H9 (cell line): ENCODE results near the gene C3orf49. TPM values are rescaled to one million over a fixed set of nuclear protein-coding genes. Genes with fewer than 3 reads are reported as not detected.

ENCODE experiments used
- DNase-seq: peaks from one replicate; pipeline ENCODE4 v3.0.0-alpha.2; 2017
- H2AFZ ChIP-seq: one replicate; pipeline ENCODE4 v1.6.1; 2013; ENCODE audit warnings: mild to moderate bottlenecking, low read length, control low read depth, moderate library complexity
- H2AK5ac ChIP-seq: 2 replicates; pipeline ENCODE4 v1.6.1; 2013; ENCODE audit warnings: low read length, control low read depth, mixed read lengths; ENCODE audit not compliant: insufficient read length
- H2BK120ac ChIP-seq: one replicate; pipeline ENCODE4 v1.6.1; 2013; ENCODE audit warnings: low read depth, mild to moderate bottlenecking, low read length, control low read depth, inconsistent platforms; ENCODE audit not compliant: poor library complexity, severe bottlenecking
- H2BK12ac ChIP-seq: 2 replicates; pipeline ENCODE4 v1.6.1; 2013; ENCODE audit warnings: low read length, control low read depth, mixed read lengths, low read depth; ENCODE audit not compliant: insufficient read length
- H2BK15ac ChIP-seq: 2 replicates; pipeline ENCODE4 v1.6.1; 2013; ENCODE audit warnings: low read depth, low read length, control low read depth
- H2BK20ac ChIP-seq: one replicate; pipeline ENCODE4 v1.6.1; 2013; ENCODE audit warnings: low read depth, mild to moderate bottlenecking, low read length, control low read depth, inconsistent platforms; ENCODE audit not compliant: poor library complexity, severe bottlenecking
- H2BK5ac ChIP-seq: 2 replicates; pipeline ENCODE4 v1.6.1; 2013; ENCODE audit warnings: low read length, control low read depth, mixed read lengths; ENCODE audit not compliant: insufficient read length
- H3K14ac ChIP-seq: 2 replicates; pipeline ENCODE4 v1.6.1; 2013; ENCODE audit warnings: low read length, control low read depth; ENCODE audit not compliant: insufficient read depth
- H3K18ac ChIP-seq: 2 replicates; pipeline ENCODE4 v1.6.1; 2013; ENCODE audit warnings: low read depth, mild to moderate bottlenecking, mixed read lengths, low read length, control low read depth; ENCODE audit not compliant: insufficient read length
- H3K23ac ChIP-seq: 2 replicates; pipeline ENCODE4 v1.6.1; 2013; ENCODE audit warnings: low read length, control low read depth, mixed read lengths, low read depth; ENCODE audit not compliant: insufficient read length
- H3K23me2 ChIP-seq: 2 replicates; pipeline ENCODE4 v1.6.1; 2013; ENCODE audit warnings: low read depth, mild to moderate bottlenecking, mixed read lengths, low read length, control low read depth; ENCODE audit not compliant: insufficient read length, poor library complexity, severe bottlenecking
- H3K27ac ChIP-seq: 2 replicates; pipeline ENCODE4 v1.5.1; 2013; ENCODE audit warnings: low read length, control low read depth, mixed read lengths, low read depth; ENCODE audit not compliant: insufficient read length
- H3K27me3 ChIP-seq: 2 replicates; pipeline ENCODE4 v1.6.1; 2013; ENCODE audit warnings: low read length, control low read depth, inconsistent platforms; ENCODE audit not compliant: insufficient read depth
- H3K4ac ChIP-seq: 2 replicates; pipeline ENCODE4 v1.6.1; 2013; ENCODE audit warnings: low read depth, mild to moderate bottlenecking, control low read depth, inconsistent platforms, low read length, moderate library complexity
- H3K4me1 ChIP-seq: 2 replicates; pipeline ENCODE4 v1.6.1; 2013; ENCODE audit warnings: low read length, control low read depth, inconsistent platforms; ENCODE audit not compliant: insufficient read depth
- H3K4me2 ChIP-seq: 2 replicates; pipeline ENCODE4 v1.6.1; 2013; ENCODE audit warnings: low read length, control low read depth, mixed read lengths; ENCODE audit not compliant: insufficient read length, insufficient read depth
- H3K56ac ChIP-seq: 2 replicates; pipeline ENCODE4 v1.6.1; 2013; ENCODE audit warnings: low read depth, mild to moderate bottlenecking, mixed read lengths, low read length, control low read depth; ENCODE audit not compliant: insufficient read length
- H3K79me1 ChIP-seq: 2 replicates; pipeline ENCODE4 v1.6.1; 2013; ENCODE audit warnings: low read depth, mild to moderate bottlenecking, moderate library complexity, low read length, control low read depth, inconsistent platforms; ENCODE audit not compliant: insufficient read depth, poor library complexity, severe bottlenecking
- H3K79me2 ChIP-seq: 2 replicates; pipeline ENCODE4 v1.6.1; 2013; ENCODE audit warnings: low read length, control low read depth, inconsistent platforms; ENCODE audit not compliant: insufficient read depth
- H3K9ac ChIP-seq: 2 replicates; pipeline ENCODE4 v1.6.1; 2013; ENCODE audit warnings: low read length, control low read depth, mixed read lengths; ENCODE audit not compliant: insufficient read length; ENCODE audit errors: extremely low read depth
- H3K9me3 ChIP-seq: one replicate; pipeline ENCODE4 v1.6.1; 2013; ENCODE audit warnings: low read depth, low read length, inconsistent platforms; ENCODE audit not compliant: control insufficient read depth
- H3T11ph ChIP-seq: one replicate; pipeline ENCODE4 v1.6.1; 2013; ENCODE audit warnings: mild to moderate bottlenecking, low read length, control low read depth, inconsistent platforms
- H4K20me1 ChIP-seq: one replicate; pipeline ENCODE4 v1.6.1; 2013; ENCODE audit not compliant: control insufficient read depth, insufficient read length, insufficient read depth
- H4K5ac ChIP-seq: 2 replicates; pipeline ENCODE4 v1.6.1; 2013; ENCODE audit warnings: low read depth, mild to moderate bottlenecking, mixed read lengths, low read length, control low read depth; ENCODE audit not compliant: insufficient read length
- H4K8ac ChIP-seq: replicated peaks from 2 replicates; pipeline ENCODE4 v1.6.1; 2013; ENCODE audit warnings: low read length, control low read depth, mixed read lengths, low read depth; ENCODE audit not compliant: insufficient read length
- H4K91ac ChIP-seq: 2 replicates; pipeline ENCODE4 v1.6.1; 2013; ENCODE audit warnings: low read depth, mild to moderate bottlenecking, moderate library complexity, mixed read lengths, low read length, control low read depth; ENCODE audit not compliant: insufficient read length
- H3K27ac Mint-ChIP-seq, 3 experiments: 2 replicates in 2 of 3; 3 replicates in 1 of 3; pipeline ENCODE4 v1.8.0; 2020 to 2021; ENCODE audit warnings: mixed read lengths in 3 of 3, mild to moderate bottlenecking in 1 of 3, moderate library complexity in 1 of 3
- H3K27me3 Mint-ChIP-seq: 2 replicates; pipeline ENCODE4 v1.8.0; 2021; ENCODE audit warnings: low read depth, mild to moderate bottlenecking, moderate library complexity, mixed read lengths
- H3K36me3 Mint-ChIP-seq, 3 experiments: 2 replicates in 2 of 3; 3 replicates in 1 of 3; pipeline ENCODE4 v1.8.0; 2020 to 2021; ENCODE audit warnings: low read depth in 3 of 3, mixed read lengths in 3 of 3; ENCODE audit not compliant: insufficient read depth in 1 of 3
- H3K4me1 Mint-ChIP-seq, 2 experiments: 2 replicates each; pipeline ENCODE4 v1.8.0; 2020; ENCODE audit warnings: mixed read lengths in 2 of 2
- H3K4me3 Mint-ChIP-seq, 2 experiments: 2 replicates in 1 of 2; 3 replicates in 1 of 2; pipeline ENCODE4 v1.8.0; 2020 to 2021; ENCODE audit warnings: mild to moderate bottlenecking in 2 of 2, mixed read lengths in 2 of 2, moderate library complexity in 1 of 2
- H3K9me3 Mint-ChIP-seq, 2 experiments: 2 replicates in 1 of 2; 3 replicates in 1 of 2; pipeline ENCODE4 v1.8.0; 2020; ENCODE audit warnings: mild to moderate bottlenecking in 2 of 2, mixed read lengths in 2 of 2, moderate library complexity in 1 of 2
- WGBS: extraction: QIAGEN DNeasy Blood & Tissue Kit; methylation state at CpG from one replicate; pipeline ENCODE4 v1.1.7; 2013; ENCODE audit warnings: missing lambda C conversion rate, low lambda C conversion rate, mixed read lengths; ENCODE audit not compliant: insufficient read length; ENCODE audit errors: extremely low coverage; 5-methylcytosine and 5-hydroxymethylcytosine counted together
- total RNA-seq: library from RNA; stranded (reverse); gene quantifications from 2 replicates; pipeline ENCODE4 v1.2.1, GENCODE V29; 2021
- TF ChIP-seq, protein P1 (sequence below): fragments of 200-600 bp; sonication (generic); conservative IDR thresholded peaks from 3 replicates; pipeline ENCODE4 v1.8.0; 2021; ENCODE audit warnings: antibody characterized with exemption, mild to moderate bottlenecking

C3orf49 gene
- total RNA-seq, 1 experiment from 2014 or later, result not detected

DNA sequence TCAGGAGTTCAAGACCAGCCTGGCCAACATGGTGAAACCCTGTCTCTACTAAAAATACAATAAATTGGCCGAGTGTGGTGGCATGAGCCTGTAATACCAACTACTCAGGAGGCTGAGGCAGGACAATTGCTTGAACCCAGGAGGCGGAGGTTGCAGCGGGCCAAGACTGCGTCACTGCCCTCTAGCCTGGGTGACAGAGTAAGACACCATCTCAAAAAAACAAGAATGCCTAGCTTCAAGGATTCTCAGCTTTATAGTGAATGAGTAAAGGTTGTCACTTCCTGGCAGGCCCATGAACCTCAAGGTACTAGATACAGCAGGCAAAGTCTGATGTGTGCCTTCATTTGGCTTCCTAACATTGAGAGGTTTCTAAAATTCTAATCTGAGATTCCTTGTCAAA lies 30.1 kb downstream of the C3orf49 start:
- TF ChIP-seq, protein P1, sequence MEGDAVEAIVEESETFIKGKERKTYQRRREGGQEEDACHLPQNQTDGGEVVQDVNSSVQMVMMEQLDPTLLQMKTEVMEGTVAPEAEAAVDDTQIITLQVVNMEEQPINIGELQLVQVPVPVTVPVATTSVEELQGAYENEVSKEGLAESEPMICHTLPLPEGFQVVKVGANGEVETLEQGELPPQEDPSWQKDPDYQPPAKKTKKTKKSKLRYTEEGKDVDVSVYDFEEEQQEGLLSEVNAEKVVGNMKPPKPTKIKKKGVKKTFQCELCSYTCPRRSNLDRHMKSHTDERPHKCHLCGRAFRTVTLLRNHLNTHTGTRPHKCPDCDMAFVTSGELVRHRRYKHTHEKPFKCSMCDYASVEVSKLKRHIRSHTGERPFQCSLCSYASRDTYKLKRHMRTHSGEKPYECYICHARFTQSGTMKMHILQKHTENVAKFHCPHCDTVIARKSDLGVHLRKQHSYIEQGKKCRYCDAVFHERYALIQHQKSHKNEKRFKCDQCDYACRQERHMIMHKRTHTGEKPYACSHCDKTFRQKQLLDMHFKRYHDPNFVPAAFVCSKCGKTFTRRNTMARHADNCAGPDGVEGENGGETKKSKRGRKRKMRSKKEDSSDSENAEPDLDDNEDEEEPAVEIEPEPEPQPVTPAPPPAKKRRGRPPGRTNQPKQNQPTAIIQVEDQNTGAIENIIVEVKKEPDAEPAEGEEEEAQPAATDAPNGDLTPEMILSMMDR, result peak; percentile 43; the same call in 2 of the 3 replicates
- Histone ChIP-seq H3T11ph (no peak overlapping the region), H3K4ac (no peak overlapping the region), H2BK120ac (no peak overlapping the region), H2BK20ac (no peak overlapping the region), H3K9me3 (no peaks in the 10 kb centered on the region), H4K20me1 (no peaks in the 10 kb centered on the region), H3K23ac (no peak overlapping the region), H3K27ac (no peak overlapping the region), H2BK12ac (no peak overlapping the region), H3K56ac (no peak overlapping the region), H4K8ac (no peak overlapping the region), H2AK5ac (no peak overlapping the region), H3K23me2 (no peaks in the 10 kb centered on the region), H2AFZ (no peak overlapping the region), H2BK15ac (no peak overlapping the region), H3K27me3 (no peaks in the 10 kb centered on the region), H4K91ac (no peak overlapping the region), H3K4me1 (peaks cover 4% of the 10 kb centered on the region; the same call in 1 of the 2 replicates), H4K5ac (no peak overlapping the region), H3K9ac (no peak overlapping the region), H3K79me2 (peaks cover 2% of the 10 kb centered on the region; the same call in 1 of the 2 replicates), H3K18ac (no peak overlapping the region), H2BK5ac (no peak overlapping the region), H3K14ac (no peak overlapping the region), H3K79me1 (no peaks in the 10 kb centered on the region), H3K4me2 (no peak overlapping the region)
- Mint-ChIP-seq H3K36me3 (no peaks in the 10 kb centered on the region; a peak in 2 of 7 replicates), H3K9me3 (no peaks in the 10 kb centered on the region), H3K4me3 (no peak overlapping the region), H3K4me1 (peaks cover 31 to 40% of the 10 kb centered on the region in 2 experiments), H3K27ac (no peak overlapping the region), H3K27me3 (no peaks in the 10 kb centered on the region)
- DNase-seq, result no peak
- whole genome bisulfite sequencing, result no CpG with 5 or more reads among the region's 4 CpGs
